GM23248 (cell line): ENCODE data around the gene RAMACL. TPM values are rescaled to one million over a fixed set of nuclear protein-coding genes. Genes with fewer than 3 reads are reported as not detected.

Experiments
- DNase-seq: peaks from one replicate; pipeline ENCODE4 v3.0.0-alpha.2; 2015
- H2AFZ ChIP-seq: fragments of 200-600 bp; sonication (generic); 2 replicates; pipeline ENCODE4 v1.6.1; 2016; ENCODE audit warnings: antibody characterized with exemption
- H3F3A ChIP-seq: fragments of 200-600 bp; sonication (generic); 2 replicates; pipeline ENCODE4 v1.6.1; 2016; ENCODE audit warnings: mild to moderate bottlenecking, antibody characterized with exemption, mixed run types; ENCODE audit not compliant: insufficient read depth
- H3K27ac ChIP-seq: fragments of 200-600 bp; sonication (generic); 2 replicates; pipeline ENCODE4 v1.5.1; 2016; ENCODE audit warnings: mild to moderate bottlenecking
- H3K27me3 ChIP-seq: fragments of 200-600 bp; sonication (generic); replicated peaks from 2 replicates; pipeline ENCODE4 v1.6.1; 2016; ENCODE audit warnings: mild to moderate bottlenecking; ENCODE audit not compliant: insufficient read depth
- H3K36me3 ChIP-seq: fragments of 200-600 bp; sonication (generic); 2 replicates; pipeline ENCODE4 v1.6.1; 2016; ENCODE audit warnings: low read depth, mild to moderate bottlenecking
- H3K4me1 ChIP-seq: fragments of 200-600 bp; sonication (generic); 2 replicates; pipeline ENCODE4 v1.6.1; 2016; ENCODE audit warnings: mild to moderate bottlenecking; ENCODE audit not compliant: insufficient read depth
- H3K4me2 ChIP-seq: fragments of 200-600 bp; sonication (generic); one replicate; pipeline ENCODE4 v1.6.1; 2016; ENCODE audit warnings: mild to moderate bottlenecking; ENCODE audit not compliant: unreplicated experiment
- H3K4me3 ChIP-seq: fragments of 200-600 bp; sonication (generic); 2 replicates; pipeline ENCODE4 v1.5.1; 2016; ENCODE audit warnings: mild to moderate bottlenecking
- H3K79me2 ChIP-seq: fragments of 200-600 bp; sonication (generic); 2 replicates; pipeline ENCODE4 v1.6.1; 2016; ENCODE audit warnings: mild to moderate bottlenecking; ENCODE audit not compliant: insufficient read depth
- H3K9ac ChIP-seq: fragments of 200-600 bp; sonication (generic); 2 replicates; pipeline ENCODE4 v1.6.1; 2016; ENCODE audit warnings: mild to moderate bottlenecking
- H3K9me2 ChIP-seq: fragments of 200-600 bp; sonication (generic); 2 replicates; pipeline ENCODE4 v1.6.1; 2016; ENCODE audit warnings: mixed run types, mild to moderate bottlenecking, moderate library complexity; ENCODE audit not compliant: insufficient read depth
- H3K9me3 ChIP-seq: fragments of 200-600 bp; sonication (generic); one replicate; pipeline ENCODE4 v1.6.1; 2017; ENCODE audit warnings: low read depth
- H4K20me1 ChIP-seq: fragments of 200-600 bp; sonication (generic); 2 replicates; pipeline ENCODE4 v1.6.0; 2016; ENCODE audit not compliant: insufficient read depth
- EZH2 ChIP-seq: fragments of 200-600 bp; sonication (generic); IDR thresholded peaks from 2 replicates; pipeline ENCODE4 v1.6.1; 2018; ENCODE audit warnings: antibody characterized with exemption, mild to moderate bottlenecking; ENCODE audit not compliant: insufficient read depth, poor library complexity, severe bottlenecking
- EZH2phosphoT487 ChIP-seq: fragments of 200-600 bp; sonication (generic); IDR thresholded peaks from 2 replicates; pipeline ENCODE4 v1.6.1; 2018; ENCODE audit warnings: antibody characterized with exemption, moderate library complexity, mild to moderate bottlenecking, low read depth; ENCODE audit not compliant: insufficient read depth
- WGBS, 2 experiments: methylation state at CpG; one replicate each; pipeline ENCODE4 v1.1.6; 2015 to 2017; ENCODE audit warnings: low lambda C conversion rate in 2 of 2, low coverage in 1 of 2; ENCODE audit errors: missing lambda C conversion rate in 2 of 2; 5-methylcytosine and 5-hydroxymethylcytosine counted together
- in situ Hi-C: fragments of 300-500 bp; cut with MboI; formaldehyde crosslinking; loops from 2 replicates; pipeline ENCODE4 v1.15.0; 2020
- polyA plus RNA-seq: library from polyadenylated mRNA; unstranded; fragments of >200 nt; fragmentation: Nextera tagmentation; extraction: Ambion mirVana; gene quantifications from 2 replicates; pipeline ENCODE4 v1.2.1, GENCODE V29; 2016
- total RNA-seq: library from RNA; depleted of rRNA; stranded (reverse); fragments of >200 nt; shearing (Covaris generic); gene quantifications from 2 replicates; pipeline ENCODE4 v1.2.3, GENCODE V29; 2014

RAMACL gene
- total and polyA plus RNA-seq, 2 experiments from 2014 or later: 0.31 to 2.1 TPM

- Histone ChIP-seq H3K4me3 (peak overlapping the region; percentile 27; the same call in 1 of the 2 replicates), H3K27me3 (no peaks in the 10 kb centered on the region), H3K9me2 (no peaks in the 10 kb centered on the region), H3K36me3 (no peaks in the 10 kb centered on the region), H3K9me3 (no peaks in the 10 kb centered on the region), H2AFZ (no peak overlapping the region), H3K79me2 (peaks cover 65% of the 10 kb centered on the region), H4K20me1 (no peaks in the 10 kb centered on the region), H3F3A (peaks cover 57% of the 10 kb centered on the region), H3K27ac (peak overlapping the region; percentile 96), H3K9ac (peak overlapping the region; percentile 65), H3K4me1 (peaks cover 49% of the 10 kb centered on the region), H3K4me2 (peak overlapping the region; percentile 78)
- WGBS, 2 experiments: 39 to 46% methylated on average over 13 of the region's 13 CpGs
- in situ Hi-C loops: no loop called here
- peak; percentile 92 for DNase-seq
- TF ChIP-seq EZH2phosphoT487 (no peak), EZH2 (no peak)
Measured at GRCh38 chr6:166595061-166595780, 8.7 kb upstream of the RAMACL start.

DNA sequence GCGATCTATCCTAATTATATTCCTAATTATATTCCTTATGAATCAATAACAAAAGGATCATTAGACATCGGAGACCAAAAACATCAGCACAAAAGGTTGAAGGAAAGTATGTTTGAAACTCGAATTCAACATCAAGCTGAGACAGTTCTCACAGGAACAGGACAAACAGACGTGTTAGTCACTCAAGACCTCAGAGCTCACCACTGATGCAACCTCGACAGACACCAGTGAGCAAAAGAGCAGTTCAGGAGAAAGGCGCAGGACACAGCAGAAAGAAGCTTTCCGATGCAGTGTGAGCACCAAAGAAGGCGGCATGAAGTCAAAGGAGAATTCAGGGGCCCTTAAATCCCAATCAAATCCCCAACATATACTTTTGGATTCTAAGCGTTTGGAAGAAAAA is 6.3 kb upstream of the RAMACL start:
- H3K9me2 ChIP-seq: no peaks in the 10 kb centered on the region
- no peaks in the 10 kb centered on the region for H3K27me3 ChIP-seq
- no peaks in the 10 kb centered on the region for H4K20me1 ChIP-seq
- H3K79me2 ChIP-seq: peaks cover 73% of the 10 kb centered on the region
- H3K36me3 ChIP-seq: no peaks in the 10 kb centered on the region
- no peaks in the 10 kb centered on the region for H3K9me3 ChIP-seq
- no peak for TF ChIP-seq EZH2phosphoT487
- TF ChIP-seq EZH2: no peak
- no peak overlapping the region for H2AFZ ChIP-seq
- in situ Hi-C loops: no loop called here
- DNase-seq: peak; percentile 49
- H3K9ac ChIP-seq: no peak overlapping the region
- H3K27ac ChIP-seq: no peak overlapping the region
- H3F3A ChIP-seq: peaks cover 45% of the 10 kb centered on the region
- peaks cover 49% of the 10 kb centered on the region for H3K4me1 ChIP-seq
- WGBS, 2 experiments: 92 to 93% methylated on average over 9 of the region's 9 CpGs
- no peak overlapping the region for H3K4me3 ChIP-seq
- no peak overlapping the region for H3K4me2 ChIP-seq

DNA sequence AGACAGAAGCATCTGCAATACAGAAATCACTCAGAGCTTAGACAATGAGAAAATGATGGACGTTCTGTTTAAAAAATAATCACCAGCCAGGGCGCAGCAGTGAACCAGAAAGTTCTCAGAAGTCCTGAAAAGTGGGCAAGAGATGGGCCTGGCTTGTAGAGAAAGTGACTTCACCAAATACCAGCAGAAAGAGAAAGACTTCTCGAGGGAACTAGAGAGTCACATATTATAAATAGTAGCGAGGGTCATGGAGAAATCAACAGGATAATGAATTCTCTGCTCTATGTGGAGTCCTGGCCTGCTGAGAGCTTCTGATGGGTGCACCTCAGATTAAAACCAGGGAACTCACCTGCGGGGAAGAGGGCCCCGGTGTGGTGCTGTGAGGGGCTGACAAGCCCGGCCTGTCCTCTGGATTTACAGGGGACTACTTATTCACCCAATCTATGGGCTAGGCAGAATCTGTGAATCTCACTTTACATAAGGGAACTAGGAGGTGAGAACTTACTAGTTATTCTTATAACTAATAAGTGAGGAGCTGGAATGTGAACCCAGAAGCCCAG is 5.6 kb upstream of the RAMACL start:
- Histone ChIP-seq H3K4me2 (no peak overlapping the region), H2AFZ (no peak overlapping the region), H3K27ac (no peak overlapping the region)

DNA sequence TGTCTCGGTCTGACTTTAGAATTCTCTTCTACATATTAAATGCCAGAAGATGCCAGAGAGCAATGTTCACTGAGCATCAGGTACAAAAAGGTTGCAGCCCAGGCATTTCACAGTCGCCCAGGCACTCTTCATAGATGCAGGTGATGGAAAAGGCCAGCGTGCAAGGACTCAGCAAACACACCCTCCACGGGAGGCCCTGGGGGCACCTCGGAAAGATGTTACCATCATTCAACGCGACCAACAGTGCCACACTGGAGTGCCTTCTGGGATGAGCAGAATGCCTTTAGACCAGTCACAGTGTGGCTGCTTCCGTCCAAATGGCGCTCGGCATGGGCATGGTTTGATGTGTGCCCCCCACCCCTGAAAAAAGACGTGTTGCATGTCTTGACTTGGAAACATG is 4.5 kb upstream of the RAMACL start:
- DNase-seq: no peak
- no peaks in the 10 kb centered on the region for H3K27me3 ChIP-seq
- no peak for TF ChIP-seq EZH2
- no peak for TF ChIP-seq EZH2phosphoT487
- no peaks in the 10 kb centered on the region for H4K20me1 ChIP-seq
- H3K9me2 ChIP-seq: no peaks in the 10 kb centered on the region
- H3F3A ChIP-seq: peaks cover 33% of the 10 kb centered on the region
- peaks cover 33% of the 10 kb centered on the region for H3K4me1 ChIP-seq
- H3K27ac ChIP-seq: no peak overlapping the region
- 96 to 97% methylated on average over 11 of the region's 11 CpGs for WGBS, 2 experiments
- no peak overlapping the region for H3K4me3 ChIP-seq
- in situ Hi-C loops: no loop called here
- no peak overlapping the region for H3K4me2 ChIP-seq
- H3K79me2 ChIP-seq: peaks cover 74% of the 10 kb centered on the region
- no peaks in the 10 kb centered on the region for H3K36me3 ChIP-seq
- no peaks in the 10 kb centered on the region for H3K9me3 ChIP-seq
- H3K9ac ChIP-seq: no peak overlapping the region
- no peak overlapping the region for H2AFZ ChIP-seq

More for the DNA sequence above, 5.6 kb upstream of the RAMACL start:
- peaks cover 76% of the 10 kb centered on the region for H3K79me2 ChIP-seq
- no peaks in the 10 kb centered on the region for H3K36me3 ChIP-seq
- H3K9me2 ChIP-seq: no peaks in the 10 kb centered on the region
- H3K4me3 ChIP-seq: no peak overlapping the region
- no peak for TF ChIP-seq EZH2phosphoT487
- TF ChIP-seq EZH2: no peak
- H3K9me3 ChIP-seq: no peaks in the 10 kb centered on the region
- no peak for DNase-seq
- no peak overlapping the region for H3K9ac ChIP-seq
- in situ Hi-C loops: no loop called here
- H3F3A ChIP-seq: peaks cover 38% of the 10 kb centered on the region
- no peaks in the 10 kb centered on the region for H3K27me3 ChIP-seq
- H4K20me1 ChIP-seq: no peaks in the 10 kb centered on the region
- H3K4me1 ChIP-seq: peaks cover 42% of the 10 kb centered on the region
- 97 to 98% methylated on average over 7 of the region's 7 CpGs for WGBS, 2 experiments
